Suppressor macrophage treated with lipopolysaccharide for 4 hours (primary cell): Measurements from ENCODE around the gene MITD1.
"Not testable (repeated sequence)": the region's sequence is repeated elsewhere in the genome, so short reads cannot be mapped to it uniquely, and the experiment has no call there.

Experiments used
- DNase-seq: peaks from one replicate; pipeline ENCODE4 v3.0.0-alpha.2; 2020

MITD1 gene

GRCh38 chr2:99153921-99154604 lies 26.8 kb downstream of the MITD1 start:
- no peak for DNase-seq

GRCh38 chr2:99152199-99152895 lies 28.5 kb downstream of the MITD1 start:
- no peak for DNase-seq

- DNase-seq = peak; percentile 84
Measured at GRCh38 chr2:99150706-99151105, 30.2 kb downstream of the MITD1 start.

GRCh38 chr2:99141110-99142108 lies 39.4 kb downstream of the MITD1 start, which contains the start of gene C2orf15:
Gene C2orf15 (plus strand): TSS chr2:99141707. CDS start chr2:99150559, 8,852 bp downstream.
- peak; percentile 91 for DNase-seq

- peak; percentile 48 for DNase-seq
Measured at GRCh38 chr2:99140860-99141109, 40.1 kb downstream of the MITD1 start.

- no peak for DNase-seq
Measured at GRCh38 chr2:99140056-99140859, 40.6 kb downstream of the MITD1 start.

- DNase-seq = no peak
Measured at GRCh38 chr2:99139003-99139402, 41.9 kb downstream of the MITD1 start.

- not testable (repeated sequence) for DNase-seq
Measured at GRCh38 chr2:99135044-99135556, 45.8 kb downstream of the MITD1 start.

- no peak for DNase-seq
Measured at GRCh38 chr2:99127981-99128380, 52.9 kb downstream of the MITD1 start.
